HG02642 (cell line): ENCODE data around the gene RNF135.
A peak's percentile ranks its signal among the peaks of the same experiment; 100 is the strongest.
"Not testable (repeated sequence)": the region's sequence is repeated elsewhere in the genome, so short reads cannot be mapped to it uniquely, and the experiment has no call there.

Source experiments
- ATAC-seq: cut with Tn5 transposase; IDR thresholded peaks from one replicate; pipeline ENCODE4 v1.9.1; 2021; ENCODE audit warnings: mild to moderate bottlenecking; ENCODE audit not compliant: unreplicated experiment, poor library complexity

The RNF135 gene

DNA sequence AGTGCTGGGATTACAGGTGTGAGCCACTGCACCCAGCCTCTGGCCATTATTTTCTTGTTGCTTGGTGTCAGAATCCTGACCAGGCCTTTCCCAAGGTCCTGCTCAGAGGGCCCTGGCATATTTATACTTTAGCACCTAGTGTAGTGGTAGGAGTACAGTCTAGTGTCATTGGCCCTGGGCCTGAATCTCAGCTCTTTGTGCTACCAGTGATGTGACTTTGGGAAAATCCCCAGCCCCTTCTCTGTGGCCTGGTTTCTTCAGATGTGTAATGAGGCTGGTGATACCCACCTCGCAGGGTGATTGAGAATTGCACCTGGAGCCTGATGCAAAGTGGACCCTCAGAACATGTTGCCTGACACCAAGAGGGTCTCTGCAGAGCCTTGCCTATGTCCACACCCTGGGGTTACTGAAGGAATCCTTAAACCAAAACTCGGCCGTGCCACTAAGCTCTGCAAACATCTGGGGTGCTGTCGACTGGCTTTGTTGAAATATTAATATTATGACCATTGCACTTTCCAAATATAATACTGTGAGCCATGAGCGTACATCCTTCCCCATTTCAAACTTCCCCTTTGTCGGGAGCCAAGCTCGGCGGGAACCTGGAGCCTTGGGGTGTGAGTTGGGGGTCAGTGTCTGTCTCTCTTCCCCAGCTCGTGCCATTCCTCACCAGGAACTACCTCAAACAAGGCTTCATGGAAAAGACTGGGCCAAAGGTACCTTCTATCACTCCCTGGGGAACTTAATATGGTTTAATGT, 18.0 kb upstream of the RNF135 start:
- no peak for ATAC-seq

DNA sequence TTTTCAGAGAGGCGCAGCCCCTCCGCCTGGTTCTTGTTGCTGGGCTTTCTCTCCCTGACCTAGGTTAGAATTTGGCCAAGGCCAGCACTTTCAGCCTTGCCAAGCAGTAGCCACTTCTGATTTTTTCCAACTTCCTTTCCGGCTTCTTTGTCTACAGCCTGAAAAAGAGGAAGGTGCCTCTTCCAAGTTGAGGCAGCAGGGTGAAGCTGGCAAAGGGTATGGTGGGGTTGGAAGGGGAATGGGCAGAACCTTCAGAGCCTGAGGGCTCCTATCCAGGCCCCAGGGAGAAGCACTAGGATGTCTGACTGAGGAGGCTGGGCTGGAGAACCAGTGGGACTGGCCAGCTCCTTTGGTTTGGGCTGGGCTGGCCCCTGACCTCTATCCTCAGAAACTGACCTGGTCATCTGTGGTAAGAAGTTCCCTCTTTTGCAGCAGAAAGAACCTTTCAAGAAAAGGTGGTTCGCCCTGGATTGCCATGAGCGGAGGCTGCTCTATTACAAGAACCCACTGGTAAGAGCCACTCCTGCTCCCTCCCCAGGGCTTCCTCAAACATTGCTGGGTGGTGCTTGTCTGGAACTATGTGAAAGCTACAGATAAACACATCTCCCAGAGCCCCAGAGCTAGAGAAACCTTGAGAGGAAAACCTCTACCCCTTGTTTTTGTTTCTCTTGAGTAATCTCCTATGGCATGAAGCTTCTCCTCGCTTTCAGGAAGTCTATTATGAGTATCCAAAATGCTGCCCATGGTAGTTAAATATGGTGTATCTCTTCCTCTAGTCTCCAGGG, 16.6 kb upstream of the RNF135 start:
- ATAC-seq: no peak

DNA sequence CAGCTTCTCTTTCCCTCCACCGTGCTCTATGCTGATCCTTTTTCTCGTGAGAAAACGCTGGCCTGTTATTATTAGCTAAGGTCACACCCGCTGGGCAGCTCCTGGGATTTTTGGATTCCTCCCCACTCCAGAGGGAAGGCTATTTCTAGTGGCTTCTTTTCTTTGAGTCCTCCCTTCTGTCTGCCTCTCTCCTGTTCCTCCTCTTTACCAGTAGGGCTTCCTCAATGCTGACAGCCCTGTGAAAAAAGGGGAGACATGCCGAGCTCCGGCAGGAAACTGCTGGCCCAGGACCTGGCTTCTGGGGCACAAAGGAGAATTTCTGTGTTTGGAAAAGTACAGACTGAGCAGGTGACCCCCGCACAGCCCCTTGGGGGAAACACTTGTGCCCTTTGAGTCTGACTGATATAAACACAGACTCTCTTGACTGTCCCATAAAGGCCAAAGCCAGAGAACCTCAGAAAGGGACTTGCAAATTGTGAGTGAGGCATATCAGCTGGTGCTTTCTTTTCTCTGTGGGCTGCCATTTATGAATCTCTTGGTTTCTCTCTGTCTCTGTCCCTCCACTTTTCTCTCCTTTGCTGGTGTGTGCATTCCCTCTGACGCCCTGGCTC, 14.0 kb upstream of the RNF135 start:
- ATAC-seq: no peak

DNA sequence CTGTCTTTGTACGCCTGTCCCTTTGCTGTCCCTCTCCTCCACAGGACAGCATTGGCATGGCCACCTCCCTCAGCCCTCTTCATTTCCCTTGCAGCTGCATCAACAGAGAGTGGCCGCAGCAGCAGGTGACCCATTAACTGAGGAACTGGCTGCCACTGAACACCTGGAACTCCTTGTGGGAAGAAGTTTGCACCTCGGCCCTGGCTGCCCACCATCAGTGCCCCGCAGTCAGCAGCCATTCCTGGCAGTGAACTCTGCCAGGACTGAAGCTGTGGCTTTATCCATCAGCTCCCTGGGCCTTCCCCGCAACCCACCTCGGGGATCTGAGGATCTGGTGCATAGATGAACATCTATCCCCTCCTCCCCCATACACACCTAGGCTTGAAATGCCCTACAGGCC, 13.1 kb upstream of the RNF135 start:
- no peak for ATAC-seq

DNA sequence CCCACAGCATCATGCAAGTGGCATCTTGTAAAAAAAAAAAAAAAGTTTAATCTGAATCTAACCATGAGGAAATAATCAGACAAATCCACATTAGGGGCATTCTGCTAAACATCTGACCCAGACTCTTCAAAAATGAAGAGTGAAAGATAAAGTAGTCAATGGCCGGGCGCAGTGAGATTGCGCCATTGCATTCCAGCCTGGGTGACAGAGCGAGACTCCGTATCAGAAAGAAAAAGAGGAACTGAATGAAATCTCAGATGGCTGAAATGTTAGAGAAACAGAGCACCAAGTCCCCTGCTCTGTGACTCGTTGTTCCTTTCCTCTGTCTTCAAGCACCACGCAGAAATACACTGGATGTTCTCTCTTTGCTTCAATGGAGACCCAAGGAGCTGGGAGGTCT, 12.7 kb upstream of the RNF135 start:
- ATAC-seq: no peak

DNA sequence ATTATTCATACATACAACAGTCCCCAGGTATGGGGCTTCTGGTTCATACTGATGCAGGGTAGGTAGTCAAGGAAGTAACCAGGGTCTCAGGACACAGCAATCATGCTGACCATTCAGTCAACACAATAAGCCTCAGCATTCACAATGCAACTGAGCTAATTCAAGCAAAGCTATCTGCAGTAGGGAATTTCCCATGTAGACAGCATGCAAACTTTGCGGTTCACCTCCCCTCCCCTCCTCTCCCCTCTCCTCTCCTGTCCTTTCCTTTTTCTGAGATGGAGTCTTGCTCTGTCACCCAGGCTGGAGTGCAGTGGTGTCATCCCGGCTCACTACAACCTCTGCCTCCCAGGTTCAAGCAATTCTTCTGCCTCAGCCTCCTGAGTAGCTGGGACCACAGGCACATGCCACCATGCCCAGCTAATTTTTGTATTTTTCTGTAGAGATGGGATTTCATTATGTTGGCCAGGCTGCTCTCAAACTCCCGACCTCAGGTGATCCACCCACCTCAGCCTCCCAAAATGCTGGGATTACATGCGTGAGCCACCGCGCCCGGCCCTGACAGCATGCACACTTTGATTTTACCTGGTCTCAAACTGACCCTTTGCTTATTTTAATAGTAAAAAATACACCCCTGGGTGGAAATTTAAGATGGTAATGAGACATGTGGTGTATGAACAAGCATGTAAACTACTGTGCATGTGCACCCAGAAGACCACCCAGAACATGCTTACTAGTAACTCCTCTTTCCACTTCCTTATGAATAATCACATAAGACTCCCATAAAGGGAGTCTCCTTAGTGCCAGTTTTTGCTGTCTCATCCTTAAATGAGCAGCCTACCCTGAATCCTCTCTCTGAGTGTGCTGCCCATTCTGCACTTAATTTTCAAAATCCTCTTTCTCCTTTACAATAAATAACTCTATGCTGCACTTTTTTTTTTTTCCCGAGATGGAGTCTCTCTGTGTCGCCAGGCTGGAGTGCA, 9.3 kb upstream of the RNF135 start:
- ATAC-seq: peak; percentile 65

DNA sequence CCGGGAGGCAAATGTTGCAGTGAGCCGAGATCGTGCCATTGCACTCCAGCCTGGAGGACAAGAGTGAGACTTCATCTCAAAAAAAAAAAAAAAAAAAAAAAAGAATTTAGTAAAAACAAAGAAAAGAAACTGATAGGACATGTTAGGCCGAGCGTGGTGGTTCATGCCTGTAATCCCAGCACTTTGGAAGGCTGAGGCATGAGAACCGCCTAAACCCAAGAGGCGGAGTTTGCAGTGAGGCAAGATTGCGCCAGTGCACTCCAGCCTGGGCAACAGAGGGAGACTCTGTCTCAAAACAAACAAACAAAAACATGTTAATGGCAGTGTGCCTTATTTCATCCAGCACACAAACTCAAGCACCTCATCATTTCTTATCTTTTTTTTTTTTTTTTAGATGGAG, 6.5 kb upstream of the RNF135 start:
- not testable (repeated sequence) for ATAC-seq

DNA sequence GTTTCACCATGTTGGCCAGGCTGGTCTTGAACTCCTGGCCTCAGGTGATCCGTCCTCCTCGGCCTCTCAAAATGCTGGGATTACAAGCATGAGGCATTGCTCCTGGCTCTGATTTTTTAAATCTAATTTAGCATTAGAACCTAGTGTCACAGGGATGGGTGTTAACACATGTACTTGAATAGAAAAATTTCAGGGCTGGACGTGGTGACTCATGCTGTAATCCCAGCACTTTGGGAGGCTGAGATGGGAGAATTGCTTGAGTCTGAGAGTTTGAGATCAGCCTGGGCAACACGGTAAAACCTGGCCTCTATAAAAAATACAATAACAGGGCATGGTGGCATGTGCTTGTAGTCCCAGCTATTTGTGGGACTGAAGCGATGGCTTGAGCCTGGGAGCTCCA, 6.0 kb upstream of the RNF135 start:
- no peak for ATAC-seq

DNA sequence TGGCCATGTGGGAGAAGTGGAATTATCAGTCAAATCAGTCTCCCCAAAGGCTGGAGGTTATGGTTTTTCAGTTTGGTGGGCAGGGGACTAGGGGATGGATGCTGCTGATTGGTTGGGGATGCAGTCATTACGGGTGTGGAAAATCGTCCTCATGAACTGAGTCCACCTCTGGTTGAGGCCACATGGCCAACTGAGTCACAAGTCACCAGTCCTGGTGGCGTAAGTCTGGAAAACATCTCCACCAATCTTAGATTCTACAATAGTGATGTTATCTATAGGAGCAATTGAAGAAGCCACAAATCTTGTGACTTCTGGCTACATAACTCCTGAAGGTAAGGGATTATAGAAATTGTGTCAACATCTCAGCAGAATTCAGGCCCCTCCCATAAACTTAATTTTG, 5.2 kb upstream of the RNF135 start:
- no peak for ATAC-seq

DNA sequence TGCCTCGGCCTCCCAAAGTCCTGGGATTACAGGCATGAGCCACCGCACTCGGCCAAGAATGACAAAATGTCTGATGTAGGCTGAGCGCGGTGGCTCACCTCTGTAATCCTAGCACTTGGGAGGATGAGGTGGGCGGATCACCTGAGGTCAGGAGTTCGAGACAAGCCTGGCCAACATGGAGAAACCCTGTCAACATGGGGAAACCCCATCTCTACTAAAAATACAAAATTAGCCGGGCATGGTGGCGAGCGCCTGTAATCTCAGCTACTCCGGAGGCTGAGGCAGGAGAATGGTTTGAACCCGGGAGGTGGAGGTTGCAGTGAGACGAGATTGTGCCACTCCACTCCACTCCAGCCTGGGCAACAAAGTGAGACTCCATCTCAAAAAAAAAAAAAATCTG, 2.9 kb upstream of the RNF135 start:
- ATAC-seq: not testable (repeated sequence)

DNA sequence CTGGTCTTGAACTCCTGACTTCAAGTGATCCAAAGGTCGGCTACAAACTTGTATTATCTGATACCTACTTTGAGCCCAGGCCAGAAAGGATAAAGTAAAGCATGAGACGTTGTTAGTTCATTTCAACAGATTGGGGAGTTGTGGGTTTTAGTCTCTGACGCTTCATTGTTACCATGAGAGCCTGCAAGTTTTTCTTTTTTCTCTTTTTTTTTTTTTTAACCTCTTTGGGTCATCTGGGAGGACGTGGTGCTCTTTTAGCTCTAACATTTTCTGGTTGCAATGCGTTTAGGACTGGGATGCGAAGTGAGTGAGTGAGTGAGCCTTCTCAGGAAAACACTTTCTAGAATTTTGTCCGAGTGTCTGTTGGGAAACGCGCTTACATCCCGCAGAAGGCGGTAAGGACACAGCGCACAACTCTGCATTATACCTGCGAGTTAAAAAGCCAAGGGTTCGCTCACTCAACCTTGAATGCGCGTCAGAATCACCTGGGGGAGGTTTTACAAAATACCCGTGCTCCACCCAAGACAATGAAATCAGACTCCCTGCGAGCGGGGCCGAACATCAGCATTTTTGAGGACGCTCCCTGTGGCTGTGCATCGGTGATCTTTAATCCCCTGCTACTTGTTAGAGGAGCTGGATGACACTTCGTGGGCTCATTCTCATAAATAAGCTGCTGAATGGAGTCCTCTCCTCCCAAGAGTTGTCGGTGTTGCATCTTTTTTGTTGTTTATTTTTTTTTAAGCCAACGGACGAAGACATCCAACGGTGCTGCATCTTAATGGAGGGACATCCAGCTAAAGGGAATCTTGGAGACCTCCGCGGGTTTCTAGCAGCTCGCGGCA, 629 bp upstream of the RNF135 start:
- ATAC-seq: peak; percentile 22

DNA sequence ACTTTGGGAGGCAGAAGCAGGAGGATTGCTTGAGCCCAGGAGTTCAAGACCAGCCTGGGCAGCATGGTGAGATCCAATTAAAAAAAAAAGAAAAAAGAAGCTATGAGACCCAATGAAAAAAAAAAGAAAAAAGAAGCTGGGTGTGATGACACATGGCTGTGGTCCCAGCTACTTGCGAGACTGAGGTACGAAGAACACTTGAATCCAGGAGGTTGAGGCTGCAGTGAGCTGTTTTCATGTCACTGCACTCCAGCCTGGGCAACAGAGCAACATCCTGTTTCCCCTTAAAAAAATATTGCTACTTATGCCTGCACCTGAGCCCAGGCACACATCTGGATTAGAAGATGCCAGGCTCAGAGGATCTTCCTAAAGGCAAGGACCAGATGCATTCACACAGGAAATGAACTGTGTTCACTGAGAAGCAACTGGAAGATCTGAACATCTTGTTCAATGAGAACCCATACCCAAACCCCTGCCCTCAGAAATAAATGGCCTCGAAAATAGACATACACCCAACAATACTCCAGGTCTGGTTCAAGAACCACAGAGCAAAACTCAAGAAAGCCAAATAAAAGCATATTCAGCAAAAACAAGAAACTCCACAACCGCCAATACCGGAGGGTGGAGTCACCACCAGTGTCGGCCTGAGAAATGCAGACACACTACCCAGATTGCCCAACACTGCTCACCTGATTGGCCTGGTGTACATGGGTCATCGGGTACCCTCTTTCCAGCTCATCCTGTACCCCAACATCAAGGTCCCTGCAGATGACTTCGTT, 4.4 kb downstream of the RNF135 start:
- ATAC-seq: no peak

DNA sequence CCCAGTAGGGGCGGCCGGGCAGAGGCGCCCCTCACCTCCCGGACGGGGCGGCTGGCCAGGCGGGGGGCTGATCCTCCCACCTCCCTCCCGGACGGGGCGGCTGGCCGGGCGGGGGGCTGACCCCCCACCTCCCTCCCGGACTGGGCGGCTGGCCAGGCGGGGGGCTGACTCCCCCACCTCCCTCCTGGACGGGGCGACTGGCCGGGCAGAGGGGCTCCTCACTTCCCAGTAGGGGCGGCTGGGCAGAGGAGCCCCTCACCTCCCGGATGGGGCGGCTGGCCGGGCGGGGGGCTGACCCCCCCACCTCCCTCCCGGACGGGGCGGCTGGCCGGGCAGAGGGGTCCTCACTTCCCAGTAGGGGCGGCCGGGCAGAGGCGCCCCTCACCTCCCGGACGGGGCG, 9.1 kb downstream of the RNF135 start:
- ATAC-seq: not testable (repeated sequence)

DNA sequence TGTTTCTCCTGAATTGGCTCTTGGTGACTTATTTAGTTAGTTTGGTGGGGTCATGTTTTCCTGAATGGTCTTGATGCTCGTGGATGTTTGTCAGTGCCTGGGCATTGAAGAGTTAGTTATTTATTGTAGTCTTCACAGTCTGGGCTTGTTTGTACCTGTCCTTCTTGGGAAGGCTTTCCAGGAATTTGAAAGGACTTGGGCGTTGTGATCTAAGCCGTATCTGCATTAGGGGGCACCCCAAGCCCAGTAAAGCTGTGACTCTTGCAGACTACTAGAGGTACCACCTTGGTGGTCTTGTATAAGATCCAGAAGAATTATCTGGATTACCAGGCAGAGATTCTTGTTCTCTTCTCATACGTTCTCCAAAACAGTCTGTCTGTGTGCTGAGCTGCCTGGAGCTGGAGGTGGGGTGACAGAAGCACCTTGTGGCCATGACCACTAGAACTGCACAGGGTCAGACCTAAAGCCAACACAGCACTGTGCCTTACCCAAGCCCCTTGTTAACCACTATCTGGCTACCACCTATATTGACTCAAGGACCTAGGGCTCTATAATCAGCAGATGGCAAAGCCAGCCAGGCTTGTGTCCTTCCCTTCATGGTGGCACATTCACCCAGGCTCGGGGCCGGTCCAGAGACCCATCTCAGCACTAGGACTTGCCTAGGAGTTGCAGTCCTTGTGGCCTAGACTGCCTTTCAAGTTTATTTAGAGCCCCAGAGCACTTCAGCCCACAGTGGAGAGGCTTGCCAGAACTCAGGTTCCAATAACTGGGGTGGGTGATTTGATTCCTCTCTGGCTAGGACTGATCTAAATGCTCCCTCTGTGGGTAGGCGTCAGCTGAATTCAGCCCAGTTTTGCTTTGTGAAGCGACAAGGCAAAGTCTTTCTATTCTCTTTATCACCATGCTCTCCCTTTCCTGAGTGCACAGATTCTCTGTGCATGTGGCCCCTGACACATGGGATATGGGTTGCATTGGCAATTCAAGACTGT, 11.0 kb downstream of the RNF135 start:
- ATAC-seq: no peak

DNA sequence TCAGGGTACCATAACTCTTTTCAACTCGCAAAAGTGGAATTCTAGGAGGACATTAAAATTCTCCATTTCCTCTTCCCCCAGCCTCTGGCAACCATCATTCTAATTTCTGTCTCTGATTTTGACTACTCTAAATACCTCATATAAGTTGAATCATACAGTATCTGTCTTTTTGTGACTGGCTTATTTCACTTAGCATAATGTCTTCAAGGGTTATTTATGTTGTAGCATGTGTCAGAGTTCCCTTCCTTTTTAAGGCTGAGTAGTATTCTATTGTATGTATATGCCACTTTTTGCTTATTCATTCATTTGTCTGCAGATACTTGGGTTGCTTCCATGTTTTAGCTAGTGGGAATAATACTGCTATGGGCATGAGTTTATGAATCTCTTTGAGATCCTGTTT, 12.0 kb downstream of the RNF135 start:
- no peak for ATAC-seq

DNA sequence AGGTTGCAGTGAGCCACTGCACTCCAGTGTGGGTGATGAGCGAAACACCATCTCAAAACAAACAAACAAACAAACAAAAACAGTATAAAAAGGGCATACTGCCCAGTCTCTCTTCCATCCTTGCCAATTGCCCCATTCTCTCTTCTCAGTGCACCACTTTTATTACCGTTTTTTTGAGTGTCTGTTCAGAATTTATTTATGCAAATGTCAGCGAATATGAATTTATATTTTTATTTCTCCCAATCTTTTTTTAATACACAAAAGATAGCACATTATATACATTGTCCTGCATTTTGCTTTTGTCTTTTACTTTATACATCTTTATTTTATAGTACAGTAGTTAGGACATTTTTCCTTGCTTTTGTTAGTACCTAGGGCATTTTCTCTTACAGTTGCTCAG, 19.6 kb downstream of the RNF135 start:
- ATAC-seq: no peak

DNA sequence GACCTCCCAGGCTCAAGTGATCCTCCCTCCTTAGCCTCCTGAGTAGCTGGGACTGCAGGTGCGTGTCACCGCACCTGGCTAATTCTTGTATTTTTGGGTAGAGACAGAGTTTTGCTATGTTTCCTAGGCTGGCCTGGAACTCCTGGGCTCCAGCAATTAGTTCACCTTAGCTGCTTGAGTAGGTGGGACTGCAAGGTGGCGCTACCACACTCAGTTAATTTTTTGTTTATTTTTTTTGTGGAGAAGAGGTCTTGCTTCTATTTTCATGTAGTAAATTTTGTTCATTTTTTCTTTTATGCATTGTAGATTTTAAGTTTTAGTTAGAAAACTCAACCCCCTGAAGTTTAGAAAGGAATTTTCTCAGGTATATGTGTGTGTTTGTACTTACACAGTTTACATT, 21.7 kb downstream of the RNF135 start:
- ATAC-seq: no peak

DNA sequence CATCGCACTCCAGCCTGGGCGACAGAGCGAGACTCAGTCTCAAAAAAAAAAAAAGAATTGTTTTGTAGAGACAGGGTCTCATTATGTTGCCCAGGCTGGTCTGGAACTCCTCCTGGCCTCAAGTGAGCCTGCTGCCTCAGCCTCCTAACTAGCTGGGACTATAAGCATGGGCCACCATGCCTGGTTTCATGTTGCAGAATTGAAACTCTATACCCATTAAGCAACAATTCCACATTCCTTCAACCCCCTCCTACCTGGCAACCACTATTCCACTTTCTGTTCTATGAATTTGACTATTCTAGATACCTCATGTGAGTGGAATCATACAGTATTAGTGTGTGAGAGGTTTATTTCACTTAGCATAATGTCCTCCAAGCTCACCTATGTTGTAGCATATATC, 24.5 kb downstream of the RNF135 start:
- no peak for ATAC-seq
